Subcutaneous adipose tissue (tissue), 4 donors: ENCODE measurements around the gene CLCNKA. TPM values are rescaled to one million over a fixed set of nuclear protein-coding genes. Genes with fewer than 3 reads are reported as not detected.

Source experiments
- total RNA-seq, 4 donors: library from RNA; depleted of rRNA; stranded (reverse); fragments of >200 nt; gene quantifications; one replicate each; pipeline ENCODE4 v1.1.0, GENCODE V29; 2016
- TF ChIP-seq, protein P1 (sequence below): fragments of 450-650 bp; IDR thresholded peaks from one replicate; pipeline ENCODE4 v1.5.1; 2016; ENCODE audit warnings: low read depth, mild to moderate bottlenecking, control low read depth, antibody characterized with exemption, moderate library complexity

CLCNKA gene
- total RNA-seq, 4 donors from 2014 or later, result 0.66 to 1.5 TPM; not detected in 2

DNA sequence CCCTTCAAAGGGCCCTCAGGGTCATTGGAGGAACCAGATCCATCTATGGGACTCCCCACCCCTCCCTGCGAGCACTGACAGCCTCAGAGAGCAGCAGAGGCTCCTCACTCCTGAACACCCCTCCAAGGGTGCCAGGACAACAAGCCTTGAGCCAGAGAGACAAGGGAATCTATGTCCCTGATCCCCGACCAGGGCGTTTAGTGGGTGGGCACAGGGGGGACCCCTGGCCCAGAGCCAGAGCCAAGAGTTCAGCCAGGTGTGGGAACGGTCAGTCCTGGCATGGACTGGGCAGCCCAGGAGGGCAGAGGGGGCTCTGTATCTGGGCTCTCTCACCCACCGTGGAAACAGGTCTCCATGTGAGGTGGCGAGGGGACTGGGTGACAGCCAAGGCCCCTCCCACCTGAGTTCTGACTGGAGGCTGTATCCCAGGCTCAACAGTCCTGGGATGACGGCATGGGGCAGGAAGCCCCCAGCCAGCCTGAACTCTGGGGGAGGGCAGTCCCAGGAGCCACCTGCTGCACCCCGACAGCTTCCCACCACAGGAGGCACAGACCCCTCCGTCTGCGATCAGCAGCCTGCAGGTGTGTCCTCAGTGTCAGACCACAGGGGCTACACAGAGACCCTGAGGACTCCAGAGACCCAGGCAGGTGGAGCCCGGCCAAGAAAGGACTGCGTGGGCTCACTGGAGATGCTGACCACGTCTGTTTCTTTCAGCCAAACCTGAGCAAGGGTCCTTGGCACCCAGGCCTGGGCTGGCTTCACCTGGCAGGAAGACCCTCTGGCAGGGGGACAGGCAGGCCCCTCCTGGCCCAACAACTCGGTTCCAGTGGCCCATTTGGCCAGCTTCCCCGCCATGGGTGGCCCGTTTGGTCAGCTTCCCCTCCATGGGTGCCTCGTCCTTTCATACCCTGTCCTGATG lies 29.0 kb upstream of the CLCNKA start:
- TF ChIP-seq, protein P1, sequence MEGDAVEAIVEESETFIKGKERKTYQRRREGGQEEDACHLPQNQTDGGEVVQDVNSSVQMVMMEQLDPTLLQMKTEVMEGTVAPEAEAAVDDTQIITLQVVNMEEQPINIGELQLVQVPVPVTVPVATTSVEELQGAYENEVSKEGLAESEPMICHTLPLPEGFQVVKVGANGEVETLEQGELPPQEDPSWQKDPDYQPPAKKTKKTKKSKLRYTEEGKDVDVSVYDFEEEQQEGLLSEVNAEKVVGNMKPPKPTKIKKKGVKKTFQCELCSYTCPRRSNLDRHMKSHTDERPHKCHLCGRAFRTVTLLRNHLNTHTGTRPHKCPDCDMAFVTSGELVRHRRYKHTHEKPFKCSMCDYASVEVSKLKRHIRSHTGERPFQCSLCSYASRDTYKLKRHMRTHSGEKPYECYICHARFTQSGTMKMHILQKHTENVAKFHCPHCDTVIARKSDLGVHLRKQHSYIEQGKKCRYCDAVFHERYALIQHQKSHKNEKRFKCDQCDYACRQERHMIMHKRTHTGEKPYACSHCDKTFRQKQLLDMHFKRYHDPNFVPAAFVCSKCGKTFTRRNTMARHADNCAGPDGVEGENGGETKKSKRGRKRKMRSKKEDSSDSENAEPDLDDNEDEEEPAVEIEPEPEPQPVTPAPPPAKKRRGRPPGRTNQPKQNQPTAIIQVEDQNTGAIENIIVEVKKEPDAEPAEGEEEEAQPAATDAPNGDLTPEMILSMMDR, result no peak

DNA sequence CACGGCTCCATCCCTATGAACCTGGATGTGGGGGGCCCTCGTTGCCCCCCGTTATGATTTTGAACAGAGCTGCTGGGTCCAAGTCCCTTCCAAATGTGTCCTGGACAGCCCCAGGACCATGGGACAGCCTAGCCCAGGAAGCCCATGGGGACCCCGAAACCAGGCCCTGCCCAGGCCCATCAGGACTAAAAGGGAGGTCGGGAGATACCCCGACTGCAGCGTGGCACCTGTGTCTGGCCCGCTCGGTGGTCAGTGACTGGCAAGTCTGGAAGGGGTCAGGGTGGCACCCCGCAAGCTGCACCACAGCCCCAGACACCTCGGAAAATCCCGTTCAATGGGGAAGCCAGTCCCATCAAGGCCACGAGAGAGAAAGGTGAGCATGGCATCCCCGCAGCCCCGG lies 28.2 kb upstream of the CLCNKA start:
- TF ChIP-seq, protein P1, result no peak

DNA sequence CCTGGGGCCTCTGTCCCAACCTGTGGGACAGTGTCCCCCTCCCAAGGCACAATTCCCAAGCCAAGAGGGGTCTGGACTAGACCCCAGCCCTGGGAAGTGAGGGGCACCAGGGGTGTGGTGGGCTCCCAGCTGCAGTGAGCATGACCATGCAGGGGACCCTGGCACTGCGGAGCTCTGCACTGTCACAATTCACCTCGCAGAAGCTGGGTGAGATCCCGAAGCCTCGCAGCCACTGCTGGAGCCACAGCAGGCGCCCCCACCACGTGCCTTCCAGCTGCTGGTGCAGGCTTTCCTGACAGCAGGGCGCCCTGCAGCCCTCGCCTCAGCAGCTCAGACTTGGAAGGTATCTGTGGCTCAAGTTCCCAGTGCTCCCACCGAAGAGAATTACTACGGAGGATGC lies 27.8 kb upstream of the CLCNKA start:
- TF ChIP-seq, protein P1, result no peak

DNA sequence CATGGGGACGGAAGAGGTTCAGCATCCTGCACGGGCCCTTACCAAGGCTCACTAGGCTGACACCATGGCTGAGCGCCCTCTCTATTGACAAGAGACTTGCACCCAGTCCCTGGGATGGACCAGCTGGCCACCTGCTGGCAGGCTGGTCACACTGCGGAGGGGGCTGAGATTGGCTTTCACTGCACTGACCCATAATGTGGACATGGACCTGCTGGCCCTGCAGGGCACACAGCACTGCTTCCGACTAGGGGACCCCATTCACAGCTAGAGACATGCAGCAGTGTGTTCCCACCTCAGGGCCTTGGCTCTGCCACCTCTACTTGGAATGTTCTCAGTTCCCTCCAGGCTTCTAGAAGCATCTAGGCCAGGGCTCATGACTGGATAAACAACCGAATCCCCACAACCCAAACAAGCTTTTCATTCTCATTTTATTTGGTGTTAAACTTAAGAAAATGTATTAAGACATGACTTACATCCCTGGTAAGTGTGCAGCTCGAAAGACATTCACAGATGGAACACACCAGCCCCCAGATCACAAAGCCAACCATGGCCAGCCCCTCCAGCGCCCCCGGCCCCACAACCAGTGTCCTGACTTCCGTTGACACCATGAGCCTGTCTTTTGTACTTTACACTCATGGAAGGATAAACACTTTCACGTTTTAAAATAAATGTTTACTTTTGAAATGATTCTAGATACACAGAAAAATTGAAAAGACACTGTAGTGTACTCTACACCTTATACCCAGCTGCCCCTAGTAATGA lies 27.1 kb upstream of the CLCNKA start:
- TF ChIP-seq, protein P1, result no peak

GRCh38 chr1:15997076-15997585 lies 24.7 kb upstream of the CLCNKA start:
- TF ChIP-seq, protein P1, result no peak

GRCh38 chr1:15997637-15998280 lies 24.1 kb upstream of the CLCNKA start:
- TF ChIP-seq, protein P1, result no peak

GRCh38 chr1:15998929-15999328 lies 22.9 kb upstream of the CLCNKA start:
- TF ChIP-seq, protein P1, result no peak
